H1 (cell line): Measurements from ENCODE around the gene ZNF575. TPM values are rescaled to one million over a fixed set of nuclear protein-coding genes. Genes with fewer than 3 reads are reported as not detected.

Experiments
- CTCF ChIA-PET: fragments of 300-600 bp; sonication (Branson Sonifier 250); formaldehyde crosslinking; loops from one replicate; lab custom pipeline; 2021; ENCODE audit not compliant: partially characterized antibody; lab: Charles Lee
- POLR2A ChIA-PET: fragments of 300-600 bp; sonication (Branson Sonifier 250); formaldehyde crosslinking; loops from one replicate; lab custom pipeline; 2021; ENCODE audit warnings: inconsistent platforms; ENCODE audit not compliant: partially characterized antibody; lab: Charles Lee
- DNase-seq, 2 experiments: peaks; one replicate each; pipeline versions ENCODE4 v3.0.0 to v3.0.0-alpha.2; 2010 to 2022; ENCODE audit warnings: low spot score in 2 of 2, low read depth in 1 of 2, mixed read lengths in 1 of 2
- FAIRE-seq: peaks from 2 replicates; lab custom pipeline; 2011; peaks lifted over from hg19 to GRCh38; lab: Jason Lieb, UNC
- H2AFZ ChIP-seq: 2 replicates; pipeline ENCODE4 v1.8.1; 2012; ENCODE audit warnings: low read length, inconsistent platforms
- H2AK5ac ChIP-seq: 2 replicates; pipeline ENCODE4 v1.6.1; 2013; ENCODE audit warnings: low read depth, low read length
- H2BK120ac ChIP-seq: replicated peaks from 2 replicates; pipeline ENCODE3; 2013; ENCODE audit warnings: low read depth, low read length, inconsistent platforms
- H2BK12ac ChIP-seq: 2 replicates; pipeline ENCODE4 v1.6.1; 2013; ENCODE audit warnings: low read depth, low read length
- H2BK15ac ChIP-seq: 2 replicates; pipeline ENCODE4 v1.6.1; 2013; ENCODE audit warnings: low read length
- H2BK20ac ChIP-seq: 2 replicates; pipeline ENCODE4 v1.6.1; 2013; ENCODE audit warnings: low read length
- H2BK5ac ChIP-seq: 2 replicates; pipeline ENCODE4 v1.6.1; 2013; ENCODE audit warnings: low read depth, low read length
- H3K14ac ChIP-seq: 2 replicates; pipeline ENCODE4 v1.6.1; 2013; ENCODE audit warnings: inconsistent platforms; ENCODE audit not compliant: insufficient read length
- H3K18ac ChIP-seq: 2 replicates; pipeline ENCODE4 v1.6.1; 2013; ENCODE audit warnings: low read length; ENCODE audit errors: extremely low read depth
- H3K23ac ChIP-seq: 2 replicates; pipeline ENCODE4 v1.6.1; 2013; ENCODE audit warnings: inconsistent platforms; ENCODE audit not compliant: insufficient read length
- H3K23me2 ChIP-seq: 2 replicates; pipeline ENCODE4 v1.6.1; 2013; ENCODE audit warnings: low read depth, low read length
- H3K27ac ChIP-seq: 2 replicates; pipeline ENCODE4 v1.6.1; 2011; ENCODE audit warnings: low read depth, low read length, inconsistent platforms
- H3K27me3 ChIP-seq, 4 experiments: replicated peaks in 1 of 4; 1 replicate in 1 of 4; 2 replicates in 3 of 4; pipeline versions ENCODE4 v1.6.1 to v1.8.1; 2011 to 2013; ENCODE audit warnings: low read length in 3 of 4, mild to moderate bottlenecking in 3 of 4, inconsistent platforms in 2 of 4, mixed read lengths in 2 of 4, moderate library complexity in 1 of 4; ENCODE audit not compliant: control insufficient read depth in 3 of 4, insufficient read depth in 3 of 4; ENCODE audit errors: extremely low read depth in 1 of 4
- H3K36me3 ChIP-seq, 4 experiments: 2 replicates each; pipeline versions ENCODE4 v1.6.1 to v1.8.1; 2011 to 2013; ENCODE audit warnings: mild to moderate bottlenecking in 4 of 4, low read length in 3 of 4, moderate library complexity in 2 of 4, control low read depth in 1 of 4, inconsistent platforms in 1 of 4; ENCODE audit not compliant: insufficient read depth in 4 of 4, control insufficient read depth in 2 of 4
- H3K4ac ChIP-seq: replicated peaks from 2 replicates; pipeline ENCODE3; 2013; ENCODE audit warnings: low read length, low read depth, mixed read lengths, inconsistent platforms; ENCODE audit not compliant: insufficient read length
- H3K4me1 ChIP-seq, 4 experiments: replicated peaks in 1 of 4; 1 replicate in 1 of 4; 2 replicates in 3 of 4; pipeline versions ENCODE4 v1.6.1 to v1.8.1; 2011 to 2013; ENCODE audit warnings: low read length in 3 of 4, inconsistent platforms in 2 of 4, mixed read lengths in 1 of 4; ENCODE audit not compliant: insufficient read depth in 4 of 4, control insufficient read depth in 3 of 4
- H3K4me2 ChIP-seq, 2 experiments: 2 replicates each; pipeline versions ENCODE4 v1.6.1 to v1.8.1; 2011 to 2013; ENCODE audit warnings: low read depth in 2 of 2, low read length in 2 of 2, control low read depth in 1 of 2, inconsistent platforms in 1 of 2, mild to moderate bottlenecking in 1 of 2; ENCODE audit not compliant: insufficient read depth in 1 of 2
- H3K4me3 ChIP-seq, 4 experiments: fragments of 200-600, 300-600 bp in 1 of 4; sonication (generic), shearing (Covaris generic), sonication (Bioruptor Twin) in 1 of 4; 2 replicates each; pipeline versions ENCODE4 v1.5.1 to v1.8.1; 2011 to 2016; ENCODE audit warnings: low read length in 4 of 4, low read depth in 3 of 4, control low read depth in 2 of 4, inconsistent platforms in 2 of 4, mild to moderate bottlenecking in 2 of 4, mixed read lengths in 1 of 4, moderate library complexity in 1 of 4; ENCODE audit not compliant: insufficient read depth in 2 of 4; ENCODE audit errors: extremely low read depth in 1 of 4
- H3K56ac ChIP-seq: replicated peaks from 2 replicates; pipeline ENCODE3; 2013; ENCODE audit warnings: low read depth, mild to moderate bottlenecking, mixed read lengths, low read length, inconsistent platforms; ENCODE audit not compliant: insufficient read length
- H3K79me1 ChIP-seq: 2 replicates; pipeline ENCODE4 v1.6.1; 2013; ENCODE audit warnings: low read depth, low read length, control low read depth
- H3K79me2 ChIP-seq, 2 experiments: 2 replicates each; pipeline versions ENCODE4 v1.6.1 to v1.8.1; 2012 to 2013; ENCODE audit warnings: low read length in 2 of 2, mild to moderate bottlenecking in 2 of 2, inconsistent platforms in 1 of 2; ENCODE audit not compliant: insufficient read depth in 2 of 2, control insufficient read depth in 1 of 2
- H3K9ac ChIP-seq, 4 experiments: replicated peaks in 1 of 4; 1 replicate in 1 of 4; 2 replicates in 3 of 4; pipeline versions ENCODE4 v1.6.1 to v1.8.1; 2011 to 2013; ENCODE audit warnings: low read depth in 3 of 4, low read length in 3 of 4, control low read depth in 2 of 4, mild to moderate bottlenecking in 2 of 4, moderate library complexity in 2 of 4, inconsistent platforms in 1 of 4; ENCODE audit errors: extremely low read depth in 1 of 4
- H3K9me3 ChIP-seq, 2 experiments: 2 replicates each; pipeline versions ENCODE4 v1.6.1 to v1.8.1; 2012 to 2013; ENCODE audit warnings: mild to moderate bottlenecking in 2 of 2, moderate library complexity in 2 of 2, control low read depth in 1 of 2, inconsistent platforms in 1 of 2, low read depth in 1 of 2, low read length in 1 of 2, mixed read lengths in 1 of 2; ENCODE audit not compliant: insufficient read depth in 2 of 2
- H4K20me1 ChIP-seq, 2 experiments: replicated peaks in 1 of 2; 2 replicates each; pipeline versions ENCODE3 to v1.8.1; 2011 to 2013; ENCODE audit warnings: inconsistent platforms in 2 of 2, low read length in 2 of 2, mild to moderate bottlenecking in 1 of 2; ENCODE audit not compliant: insufficient read depth in 2 of 2, control insufficient read depth in 1 of 2
- H4K5ac ChIP-seq: 2 replicates; pipeline ENCODE4 v1.6.1; 2013; ENCODE audit warnings: low read length, low read depth, mixed read lengths, inconsistent platforms; ENCODE audit not compliant: insufficient read length
- H4K8ac ChIP-seq: 2 replicates; pipeline ENCODE4 v1.8.0; 2013; ENCODE audit warnings: mild to moderate bottlenecking, moderate library complexity, low read length, inconsistent platforms; ENCODE audit not compliant: insufficient read depth; ENCODE audit errors: extremely low read depth
- H4K91ac ChIP-seq: replicated peaks from 2 replicates; pipeline ENCODE3; 2013; ENCODE audit warnings: low read length, mixed read lengths, inconsistent platforms; ENCODE audit not compliant: insufficient read length
- BACH1 ChIP-seq: IDR thresholded peaks from 2 replicates; pipeline ENCODE4 v1.6.1; 2012; ENCODE audit warnings: low read length, improper control_type of control experiment
- CHD2 ChIP-seq: IDR thresholded peaks from 2 replicates; pipeline ENCODE4 v1.6.1; 2012; ENCODE audit warnings: low read length, improper control_type of control experiment
- EP300 ChIP-seq, 2 experiments: IDR thresholded peaks; 1 replicate in 1 of 2; 2 replicates in 1 of 2; pipeline ENCODE4 v1.6.1; 2011 to 2012; ENCODE audit warnings: low read depth in 2 of 2, low read length in 2 of 2, mild to moderate bottlenecking in 2 of 2, borderline replicate concordance in 1 of 2, inconsistent platforms in 1 of 2, moderate library complexity in 1 of 2
- KDM1A ChIP-seq: fragments of 200-600, 300-600 bp; sonication (generic); IDR thresholded peaks from 2 replicates; pipeline ENCODE4 v1.7.1; 2016; ENCODE audit warnings: mild to moderate bottlenecking, low read length, borderline replicate concordance
- NANOG ChIP-seq: IDR thresholded peaks from 2 replicates; pipeline ENCODE4 v1.6.1; 2011; ENCODE audit warnings: low read length, low read depth, mild to moderate bottlenecking, inconsistent platforms; ENCODE audit not compliant: insufficient read depth, poor library complexity, severe bottlenecking
- RAD21 ChIP-seq, 2 experiments: IDR thresholded peaks in 1 of 2; conservative IDR thresholded peaks in 1 of 2; 2 replicates each; pipeline ENCODE4 v1.6.1; 2011; ENCODE audit warnings: low read depth in 2 of 2, low read length in 2 of 2, improper control_type of control experiment in 1 of 2, inconsistent platforms in 1 of 2, mild to moderate bottlenecking in 1 of 2, moderate library complexity in 1 of 2
- RFX5 ChIP-seq: IDR thresholded peaks from 2 replicates; pipeline ENCODE4 v1.6.1; 2011; ENCODE audit warnings: low read depth, low read length, improper control_type of control experiment, borderline replicate concordance
- SAP30 ChIP-seq: fragments of 300-600 bp; sonication (generic); IDR thresholded peaks from 2 replicates; pipeline ENCODE4 v1.7.1; 2012; ENCODE audit warnings: low read length, moderate library complexity, mild to moderate bottlenecking, inconsistent platforms; ENCODE audit not compliant: insufficient read depth, insufficient replicate concordance
- SRF ChIP-seq: IDR thresholded peaks from 2 replicates; pipeline ENCODE4 v1.6.1; 2011; ENCODE audit warnings: mild to moderate bottlenecking, low read depth, low read length, moderate library complexity
- TCF12 ChIP-seq: IDR thresholded peaks from 2 replicates; pipeline ENCODE4 v1.6.1; 2011; ENCODE audit warnings: low read depth, mild to moderate bottlenecking, low read length
- TEAD4 ChIP-seq: IDR thresholded peaks from 2 replicates; pipeline ENCODE4 v1.6.1; 2012; ENCODE audit warnings: low read depth, low read length, inconsistent platforms, mixed read lengths
- YY1 ChIP-seq: IDR thresholded peaks from 2 replicates; pipeline ENCODE4 v1.6.1; 2011; ENCODE audit warnings: low read depth, mild to moderate bottlenecking, low read length
- ZNF274 ChIP-seq: IDR thresholded peaks from 2 replicates; pipeline ENCODE4 v1.7.0; 2012; ENCODE audit warnings: low read length, borderline replicate concordance; ENCODE audit errors: extremely low read depth
- WGBS, 2 experiments: shearing (Covaris generic) in 1 of 2; methylation state at CpG; one replicate each; pipeline versions ENCODE4 v1.1.6 to v1.1.7; 2013 to 2015; ENCODE audit warnings: low lambda C conversion rate in 2 of 2, mixed read lengths in 2 of 2, inconsistent platforms in 1 of 2, low coverage in 1 of 2, missing lambda C conversion rate in 1 of 2; ENCODE audit not compliant: insufficient replicate concordance in 2 of 2, insufficient coverage in 1 of 2, insufficient read length in 1 of 2; ENCODE audit errors: extremely low coverage in 1 of 2, missing lambda C conversion rate in 1 of 2; 5-methylcytosine and 5-hydroxymethylcytosine counted together
- polyA plus RNA-seq, 7 experiments: library from polyadenylated mRNA; depleted of rRNA in 3 of 7; stranded (reverse) in 5 of 7; unstranded in 2 of 7; fragments of >200 nt in 5 of 7; fragments of 200-250 nt in 2 of 7; gene quantifications; 1 replicate in 5 of 7; 2 replicates in 1 of 7; 4 replicates in 1 of 7; pipeline versions ENCODE4 v1.2.1 to v1.2.3, GENCODE V29; 2011 to 2013; ENCODE audit warnings: missing spikeins in 2 of 7, mixed read lengths in 2 of 7
- total RNA-seq: library from RNA; stranded (reverse); fragmentation: NEBNext Ultra II Directional; extraction: Animal tissue kit (Norgen Biotek cat#: 25700); gene quantifications from 2 replicates; pipeline ENCODE4 v1.2.1, GENCODE V29; 2021

ZNF575 gene
- total and polyA plus RNA-seq, 2 of the 8 experiments (the other 6 are each of a cell fraction or from before 2014, with no cell fraction given): 0.05 TPM; not detected in 1

DNA sequence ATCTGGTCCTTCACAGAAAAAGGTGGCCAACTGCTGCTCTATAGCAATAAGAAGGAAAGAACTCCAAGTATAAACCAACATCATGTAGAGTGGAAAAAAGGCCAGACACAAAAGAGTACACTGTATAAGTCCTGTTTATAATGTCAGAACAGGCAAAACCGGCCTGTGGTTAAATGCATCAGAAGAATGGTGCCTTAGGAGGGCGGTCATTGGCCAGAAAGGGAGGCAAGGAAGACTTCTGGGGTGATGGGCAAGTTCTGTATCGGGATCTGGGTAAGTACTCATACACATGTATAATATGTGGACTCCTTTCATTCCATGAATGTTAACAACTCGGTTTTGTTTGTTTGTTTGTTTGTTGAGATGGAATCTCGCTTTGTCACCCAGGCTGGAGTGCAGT, 10.1 kb upstream of the ZNF575 start:
- no peaks in the 10 kb centered on the region for H3K79me2 ChIP-seq
- H4K20me1 ChIP-seq: peaks cover 0 to 1% of the 10 kb centered on the region in 2 experiments
- DNase-seq (no peak), FAIRE-seq (no peak)
- H4K91ac ChIP-seq: no peak overlapping the region
- H2BK15ac ChIP-seq: no peak overlapping the region
- H4K8ac ChIP-seq: no peak overlapping the region
- H2BK12ac ChIP-seq: no peak overlapping the region
- H3K36me3 ChIP-seq: no peaks in the 10 kb centered on the region
- H3K9me3 ChIP-seq: no peaks in the 10 kb centered on the region; a peak in 1 of 4 replicates
- H2BK5ac ChIP-seq: no peak overlapping the region
- peaks cover 15% of the 10 kb centered on the region for H3K23me2 ChIP-seq
- no peak overlapping the region for H3K14ac ChIP-seq
- POLR2A ChIA-PET: interaction anchor here (0.6 kb wide), 1 partner anchor 26 kb away, joined by 3 read pairs; no protein-coding TSS in a partner anchor
- no peak overlapping the region for H3K27ac ChIP-seq
- no peak overlapping the region for H3K4me3 ChIP-seq
- no peak overlapping the region for H3K4me2 ChIP-seq
- H3K4me1 ChIP-seq: peaks cover 0 to 11% (median 5%) of the 10 kb centered on the region in 4 experiments; a peak in 6 of 7 replicates
- H2AK5ac ChIP-seq: no peak overlapping the region
- H3K9ac ChIP-seq: no peak overlapping the region
- H3K79me1 ChIP-seq: no peaks in the 10 kb centered on the region
- H3K4ac ChIP-seq: no peak overlapping the region
- no peak overlapping the region for H2BK120ac ChIP-seq
- H3K56ac ChIP-seq: no peak overlapping the region
- no peak overlapping the region for H4K5ac ChIP-seq
- H2AFZ ChIP-seq: no peak overlapping the region
- H3K27me3 ChIP-seq: peaks cover 2 to 14% (median 10%) of the 10 kb centered on the region in 4 experiments
- CTCF ChIA-PET: interaction anchor here (0.7 to 10.0 kb wide), 7 partner anchors 13 to 131 kb away, joined by 3 to 192 read pairs (median 4); no protein-coding TSS in a partner anchor
- H3K23ac ChIP-seq: no peak overlapping the region
- no peak overlapping the region for H3K18ac ChIP-seq
- H2BK20ac ChIP-seq: no peak overlapping the region
- 84% methylated on average over 5 of the region's 5 CpGs; no CpG with 5 or more reads in 1 of the 2 experiments for WGBS, 2 experiments
- no peak for TF ChIP-seq TCF12
- no peak for TF ChIP-seq TEAD4
- TF ChIP-seq CHD2: no peak
- TF ChIP-seq KDM1A: no peak
- no peak for TF ChIP-seq SAP30
- no peak for TF ChIP-seq ZNF274
- TF ChIP-seq RFX5: no peak
- no peak for TF ChIP-seq EP300 (IDR thresholded peaks at IDR 0.05; ENCODE audit: borderline replicate concordance in 1 of 2, low read depth in 2 of 2, low read length in 2 of 2)
- TF ChIP-seq BACH1: no peak
- no peak for TF ChIP-seq YY1
- no peak for TF ChIP-seq NANOG
- no peak for TF ChIP-seq SRF
- TF ChIP-seq RAD21 (IDR thresholded peaks at IDR 0.05 in 1 of 2, conservative IDR thresholded peaks at IDR 0.05 in 1 of 2; ENCODE audit: low read depth in 2 of 2, low read length in 2 of 2): no peak
